HCEC 1CT (cell line): ENCODE data around the gene TCTN3.
"Not testable (repeated sequence)": the region's sequence is repeated elsewhere in the genome, so short reads cannot be mapped to it uniquely, and the experiment has no call there.

Experiments used
- DNase-seq: peaks from one replicate; pipeline ENCODE4 v3.0.0-alpha.2; 2017

Gene TCTN3

GRCh38 chr10:95675403-95676116 lies 18.2 kb downstream of the TCTN3 start:
- DNase-seq: no peak

DNA sequence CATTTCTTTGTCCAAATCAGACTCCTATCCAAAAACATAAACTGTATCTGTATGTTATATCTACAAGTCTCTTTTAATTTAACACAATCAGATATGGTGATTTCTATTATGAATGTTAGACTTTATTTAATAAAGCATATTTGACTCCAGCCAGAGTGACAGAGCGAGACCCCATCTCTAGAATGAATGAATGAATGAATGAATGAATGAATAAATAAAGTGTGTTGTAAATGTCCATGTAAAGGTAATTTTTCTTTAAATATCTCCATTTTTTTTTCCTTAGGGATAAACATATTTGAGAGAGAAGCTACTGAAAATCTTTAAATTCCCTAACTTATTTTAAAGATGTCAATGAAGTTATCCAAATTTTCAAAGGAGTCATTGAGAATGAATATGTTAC lies 19.1 kb downstream of the TCTN3 start:
- no peak for DNase-seq

DNA sequence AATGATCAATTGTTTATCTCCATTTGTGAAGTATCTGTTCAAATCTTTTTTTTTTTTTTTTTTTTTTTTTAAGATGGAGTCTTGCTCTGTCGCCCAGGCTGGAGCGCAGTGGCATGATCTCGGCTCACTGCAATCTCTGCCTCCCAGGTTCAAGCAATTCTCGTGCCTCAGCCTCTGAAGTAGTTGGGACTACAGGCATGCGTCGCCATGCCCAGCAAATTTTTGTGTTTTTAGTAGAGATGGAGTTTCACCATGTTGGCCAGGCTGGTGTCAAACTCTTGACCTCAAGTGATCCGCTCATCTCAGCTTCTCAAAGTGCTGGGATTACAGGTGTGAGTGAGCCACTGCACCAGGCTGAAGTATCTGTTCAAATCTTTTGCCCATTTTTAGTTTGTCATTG lies 21.1 kb downstream of the TCTN3 start:
- not testable (repeated sequence) for DNase-seq

DNA sequence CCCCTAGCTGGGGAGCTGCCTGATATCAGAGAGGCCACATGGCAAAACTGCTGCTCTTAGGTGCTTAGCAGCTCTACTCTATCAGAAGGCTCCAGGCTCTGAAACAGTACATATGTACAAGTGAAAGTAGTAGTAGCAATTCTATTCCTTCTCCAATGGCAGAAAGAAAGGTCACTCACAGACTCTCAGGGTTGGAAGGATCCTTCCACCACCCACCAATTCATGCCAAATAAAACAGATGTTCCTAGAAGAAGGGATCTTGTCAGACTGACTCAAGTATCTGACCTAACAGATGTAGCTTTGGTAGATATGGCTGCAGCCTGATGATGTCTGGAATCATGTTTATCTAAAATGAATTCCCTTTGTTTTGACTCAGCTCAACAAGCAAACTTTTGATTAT lies 29.2 kb downstream of the TCTN3 start:
- no peak for DNase-seq

- DNase-seq: no peak
Measured at GRCh38 chr10:95663496-95663895, 30.2 kb downstream of the TCTN3 start.

DNA sequence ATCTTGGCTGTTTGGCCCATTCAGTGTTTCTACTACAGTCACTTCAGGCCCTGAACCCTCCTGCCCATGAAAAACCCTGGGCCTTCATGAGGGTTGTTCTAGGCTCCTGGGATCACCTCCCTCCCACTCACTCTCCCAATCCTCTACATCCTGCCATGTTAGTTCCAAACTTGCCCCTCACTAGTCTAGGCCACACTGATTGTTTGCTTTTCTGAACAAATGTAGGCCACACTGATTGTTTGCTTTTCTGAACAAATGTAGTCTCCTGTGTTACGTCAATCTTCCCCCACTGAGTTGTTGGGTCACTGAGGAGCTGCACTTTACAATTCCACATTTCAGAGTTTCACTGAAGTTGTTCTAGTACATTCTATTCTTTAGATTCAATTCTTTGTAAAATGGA lies 31.9 kb downstream of the TCTN3 start:
- no peak for DNase-seq

- peak; percentile 29 for DNase-seq
Measured at GRCh38 chr10:95660283-95660682, 33.4 kb downstream of the TCTN3 start.

DNA sequence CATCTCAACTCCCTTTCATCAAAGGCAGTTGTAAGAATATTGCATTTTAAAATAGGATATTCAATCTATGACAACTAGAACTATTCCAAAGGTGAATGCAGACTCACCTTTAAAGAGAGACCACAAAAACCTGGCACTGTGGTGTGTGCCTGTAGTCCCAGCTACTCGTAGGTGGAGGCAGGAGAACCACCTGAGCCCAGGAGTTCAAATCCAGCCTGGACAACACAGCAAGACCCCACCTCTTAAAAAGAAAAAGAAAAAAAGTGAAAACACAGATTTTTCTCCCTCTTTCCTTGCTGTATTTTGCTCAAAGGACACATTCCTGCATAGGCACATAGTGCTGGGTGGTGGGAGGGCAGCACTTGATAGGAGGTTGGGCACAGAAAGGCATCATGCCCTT lies 36.5 kb downstream of the TCTN3 start:
- DNase-seq: no peak

- DNase-seq: peak; percentile 83
Measured at GRCh38 chr10:95656291-95657164, 37.2 kb downstream of the TCTN3 start, which contains the start of gene ALDH18A1. TSS of gene ALDH18A1 (minus strand) at chr10:95656711. CDS start at chr10:95653377, 3,334 bp downstream.

DNA sequence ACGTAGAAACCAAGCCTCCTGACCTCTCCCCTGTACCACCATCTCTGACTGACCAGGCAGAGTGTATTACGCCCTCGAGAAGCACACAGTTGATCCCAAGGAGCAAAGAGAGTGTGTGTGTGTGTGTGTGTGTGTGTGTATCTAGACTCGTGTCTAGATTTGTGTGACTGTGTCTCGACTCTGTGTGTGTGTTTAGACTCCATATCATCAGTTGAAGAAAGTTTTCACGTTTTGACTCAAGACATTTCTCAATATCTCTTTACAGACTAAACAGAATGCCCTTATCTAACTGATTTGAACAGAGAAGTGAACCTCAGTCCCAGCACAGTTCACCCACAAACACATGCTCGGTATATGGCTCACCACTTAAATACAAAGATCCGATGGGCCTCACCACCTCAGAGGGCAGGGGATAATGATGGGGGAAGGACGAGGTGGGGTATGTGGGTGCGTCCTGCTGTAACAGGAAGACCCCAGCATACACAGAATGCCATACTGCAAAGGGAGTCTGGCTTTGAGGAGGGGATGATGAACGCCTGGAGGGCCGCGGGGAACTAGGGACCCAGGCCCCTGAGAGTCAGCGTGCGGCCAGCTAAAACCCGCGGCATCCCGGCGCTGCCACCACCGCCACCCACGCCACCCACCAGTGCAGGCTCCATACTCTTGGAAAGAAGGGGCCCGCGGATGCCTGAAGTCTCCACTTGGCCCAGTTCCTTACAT lies 38.0 kb downstream of the TCTN3 start:
- peak; percentile 18 for DNase-seq

DNA sequence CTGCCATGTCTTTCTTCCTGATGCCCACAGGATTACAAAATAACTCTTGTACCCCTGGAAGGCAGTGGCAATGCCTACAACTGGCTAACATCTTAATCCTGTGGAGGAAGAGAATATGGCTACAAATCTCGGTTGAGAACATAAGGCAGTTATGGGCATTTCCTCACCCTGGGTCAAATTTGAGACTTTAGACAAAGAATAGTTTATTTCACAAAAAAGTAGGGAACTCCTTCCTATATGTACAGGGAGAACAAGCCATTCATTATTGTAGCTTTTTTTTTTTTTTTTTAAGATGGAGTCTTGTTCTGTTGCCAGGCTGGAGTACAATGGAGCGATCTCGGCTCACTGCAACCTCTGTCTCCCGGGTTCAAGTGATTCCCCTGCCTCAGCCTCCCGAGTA lies 39.8 kb downstream of the TCTN3 start:
- DNase-seq: no peak

DNA sequence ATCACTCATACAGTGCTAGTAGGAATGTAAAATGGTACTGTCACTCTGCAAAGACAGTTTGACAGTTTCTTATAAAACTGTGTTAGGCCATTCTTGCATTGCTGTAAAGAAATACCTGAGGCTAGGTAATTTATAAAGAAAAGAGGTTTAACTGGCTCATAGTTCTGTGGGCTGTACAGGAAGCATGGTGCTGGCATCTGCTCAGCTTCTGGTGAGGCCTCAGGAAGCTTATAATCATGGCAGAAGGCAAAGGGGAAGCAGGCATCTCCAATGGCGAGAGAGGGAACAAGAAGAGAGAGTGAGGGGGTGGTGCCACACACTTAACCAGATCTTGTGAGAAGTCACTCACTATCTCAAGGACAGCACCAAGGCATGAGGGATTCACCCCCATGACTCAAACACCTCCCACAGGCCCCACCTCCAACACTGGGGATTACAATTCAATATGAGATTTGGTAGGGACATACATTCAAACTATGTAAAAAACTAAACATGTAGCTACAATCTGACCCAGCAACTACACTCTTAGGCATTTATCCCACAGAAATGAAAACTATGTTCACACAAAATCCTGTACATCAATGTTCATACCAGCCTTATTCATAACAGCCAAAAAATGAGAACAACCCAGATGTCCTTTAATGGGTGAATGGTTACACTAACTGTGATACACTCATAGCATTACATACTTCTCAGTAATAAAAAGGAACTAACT lies 42.2 kb downstream of the TCTN3 start:
- no peak for DNase-seq

DNA sequence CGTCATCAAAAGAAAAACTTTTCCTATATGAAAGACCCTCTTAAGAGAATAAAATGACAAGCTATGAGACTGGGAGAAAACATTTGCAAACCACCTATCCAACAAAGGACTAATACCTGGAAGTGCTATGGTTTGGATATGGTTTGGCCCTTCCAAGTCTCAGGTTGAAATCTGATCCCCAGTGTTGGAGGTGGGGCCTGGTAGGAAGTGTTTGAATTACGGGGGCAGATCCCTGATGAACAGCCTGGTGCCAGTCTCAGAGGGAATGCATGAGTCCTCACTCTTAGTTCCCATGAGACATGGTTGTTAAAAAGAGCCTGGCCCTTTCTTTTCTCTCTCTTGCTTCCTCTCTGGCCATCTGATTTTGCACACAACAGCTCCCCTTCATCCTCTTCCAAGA lies 43.5 kb downstream of the TCTN3 start:
- DNase-seq: no peak

DNA sequence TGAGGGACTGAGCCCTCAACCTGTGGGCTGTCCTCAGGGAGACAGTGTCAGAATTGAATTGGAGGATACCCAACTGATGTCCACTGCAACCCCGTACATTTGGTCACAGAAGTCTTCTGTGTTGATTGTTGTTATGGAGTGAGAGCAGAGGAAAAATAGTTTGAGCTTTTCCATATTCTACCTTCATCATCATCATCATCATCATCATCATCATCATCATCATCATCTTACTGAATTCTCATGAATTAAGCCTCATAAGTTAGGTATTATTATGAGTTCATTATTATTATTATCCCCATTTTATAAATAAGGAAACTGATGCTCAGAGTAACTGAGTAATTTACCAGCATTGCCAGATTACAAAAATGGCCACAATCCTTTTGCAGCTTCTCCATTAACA lies 45.6 kb downstream of the TCTN3 start:
- DNase-seq: no peak

DNA sequence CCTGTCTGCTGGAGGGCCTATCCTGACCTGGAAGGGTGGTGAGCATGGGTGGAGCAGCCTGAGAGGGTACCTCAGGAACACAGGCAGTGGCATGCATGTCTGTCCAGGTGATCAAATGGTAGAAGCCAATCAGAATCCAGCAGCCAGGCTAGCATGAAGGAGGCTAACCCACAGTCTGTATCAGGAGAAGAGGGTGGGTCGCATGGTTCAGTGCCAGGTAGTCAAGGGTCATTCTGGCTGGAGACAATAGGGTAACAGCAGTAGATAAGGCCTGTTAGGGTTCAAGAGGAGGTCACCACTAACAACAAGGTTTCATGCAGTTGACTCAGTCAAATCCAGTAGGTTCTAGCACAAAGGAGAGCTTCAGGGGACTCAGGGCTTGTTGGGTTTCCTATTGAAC lies 47.6 kb downstream of the TCTN3 start:
- no peak for DNase-seq

DNA sequence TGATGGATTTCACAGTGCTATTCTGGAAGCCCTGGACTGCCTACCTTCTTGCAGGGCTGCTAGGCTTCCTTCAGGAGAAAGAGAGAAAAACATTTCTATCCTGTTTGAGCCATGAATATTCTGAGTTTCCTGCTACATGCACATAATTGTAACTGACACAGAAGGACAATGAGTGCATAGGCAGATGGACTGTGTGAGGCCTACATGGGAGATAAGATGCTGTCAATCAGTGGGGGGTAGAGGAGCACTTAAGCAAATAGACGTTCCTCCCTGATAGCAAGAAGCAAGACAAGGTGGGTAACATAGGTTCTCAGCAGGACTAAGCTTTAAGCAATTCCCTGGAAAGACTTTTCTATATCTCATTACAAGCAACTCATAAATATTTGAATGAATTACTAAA lies 48.8 kb downstream of the TCTN3 start:
- DNase-seq: no peak

GRCh38 chr10:95640891-95641315 lies 52.8 kb downstream of the TCTN3 start:
- no peak for DNase-seq

GRCh38 chr10:95637911-95638310 lies 55.8 kb downstream of the TCTN3 start:
- no peak for DNase-seq

GRCh38 chr10:95637140-95637539 lies 56.6 kb downstream of the TCTN3 start:
- DNase-seq: no peak

GRCh38 chr10:95635319-95635733 lies 58.4 kb downstream of the TCTN3 start:
- no peak for DNase-seq

- DNase-seq: peak; percentile 5
Measured at GRCh38 chr10:95628786-95629185, 64.9 kb downstream of the TCTN3 start.

- no peak for DNase-seq
Measured at GRCh38 chr10:95626500-95626899, 67.2 kb downstream of the TCTN3 start.

GRCh38 chr10:95620415-95620814 lies 73.3 kb downstream of the TCTN3 start:
- not testable (repeated sequence) for DNase-seq
